Measurements from ENCODE around the gene PHACTR3.
"Not testable (repeated sequence)": the region's sequence is repeated elsewhere in the genome, so short reads cannot be mapped to it uniquely, and the experiment has no call there.

Gene PHACTR3

DNA sequence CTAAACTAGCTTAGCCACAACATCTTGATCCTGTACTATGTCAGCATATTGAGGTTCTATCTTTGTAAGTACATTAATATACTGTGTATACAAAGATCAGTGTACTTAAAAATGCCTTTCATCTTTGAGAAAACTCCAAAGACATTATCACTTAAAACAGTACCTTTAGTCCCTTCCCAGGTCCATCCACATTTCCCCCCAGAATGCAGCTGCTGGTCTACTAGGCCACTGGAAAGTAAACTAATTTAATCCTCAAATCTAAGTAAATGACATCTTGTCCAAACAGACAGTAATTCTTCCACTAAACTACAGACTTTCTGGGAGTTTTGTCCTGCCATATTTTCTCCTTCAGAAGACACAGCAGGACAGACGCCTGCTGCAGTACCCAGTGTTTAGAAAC is 260.4 kb downstream of the PHACTR3 start:
- no peak for DNase-seq (ENCODE audit: low read depth)

DNA sequence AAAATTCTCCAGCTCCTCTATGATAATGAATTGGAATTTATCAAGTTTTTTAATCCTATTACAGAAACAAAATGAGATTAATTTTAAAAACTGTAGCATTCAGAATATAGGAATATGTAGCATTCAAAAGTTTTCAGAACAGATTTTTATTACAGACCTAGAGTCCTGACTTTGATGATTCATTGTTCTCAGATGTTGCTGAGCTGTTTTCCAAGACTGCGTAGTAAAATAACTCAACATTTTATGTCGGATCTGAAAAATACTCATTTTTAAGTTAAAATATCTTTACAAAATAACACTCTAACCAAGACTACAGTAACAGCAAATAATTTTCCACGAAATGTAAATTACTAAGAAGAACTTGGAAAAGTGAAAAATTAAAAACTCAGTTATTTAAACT is 262.0 kb downstream of the PHACTR3 start:
- DNase-seq (ENCODE audit: low read depth): no peak

DNA sequence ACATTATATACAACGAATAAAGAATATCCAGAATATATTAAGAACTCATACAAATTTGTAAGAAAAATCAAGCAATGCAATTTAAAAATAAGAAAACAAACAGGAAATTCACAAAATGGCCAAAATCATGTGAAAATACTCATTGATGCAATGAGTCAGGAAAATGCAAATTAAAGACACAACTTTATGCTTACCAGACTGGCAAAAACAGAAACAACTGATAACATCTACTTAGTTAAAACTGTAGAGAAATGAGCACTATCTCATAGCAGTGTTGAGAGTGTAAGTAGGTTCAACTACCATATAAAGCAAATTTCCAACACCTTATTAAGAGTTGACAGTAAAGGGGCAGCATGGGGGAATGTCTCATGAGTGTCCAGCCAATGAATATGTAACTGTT is 266.8 kb downstream of the PHACTR3 start:
- DNase-seq (ENCODE audit: low read depth): no peak

DNA sequence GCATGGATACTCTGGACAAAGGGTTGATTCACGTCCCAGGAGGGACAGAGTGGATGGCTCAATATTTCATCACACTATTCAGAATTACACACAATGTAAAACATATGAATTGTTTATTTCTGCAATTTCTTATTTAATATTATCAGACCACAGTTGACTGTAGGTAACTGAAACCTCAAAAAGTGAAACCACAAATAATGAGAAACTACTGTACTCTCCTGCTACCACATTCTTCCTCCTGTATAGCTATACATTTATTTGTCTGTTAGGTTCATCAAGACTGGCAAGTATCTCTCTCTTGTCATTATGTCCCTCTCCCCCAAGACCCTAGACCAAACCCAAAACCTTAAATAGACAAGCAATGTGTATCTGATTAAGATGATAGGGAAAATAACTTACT is 269.1 kb downstream of the PHACTR3 start:
- no peak for DNase-seq (ENCODE audit: low read depth)

DNA sequence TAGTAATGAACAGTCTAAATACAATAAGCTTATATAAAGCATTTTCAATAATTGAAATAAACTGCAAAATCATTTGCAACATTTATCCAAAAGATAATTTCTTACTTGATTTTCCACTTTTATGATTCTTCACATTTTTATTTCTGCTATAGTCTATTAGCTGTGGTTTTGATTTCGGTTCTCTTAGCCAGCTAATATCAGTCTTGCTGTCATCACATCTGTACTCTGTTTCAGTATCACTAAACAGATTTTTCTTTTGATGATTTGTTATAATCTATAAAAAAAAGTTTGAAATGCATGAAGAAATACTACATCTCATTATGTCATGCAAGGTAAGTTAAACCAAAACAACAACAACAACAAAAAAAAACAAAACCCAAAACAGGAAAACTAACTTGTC is 275.9 kb downstream of the PHACTR3 start:
- DNase-seq (ENCODE audit: low read depth): no peak

DNA sequence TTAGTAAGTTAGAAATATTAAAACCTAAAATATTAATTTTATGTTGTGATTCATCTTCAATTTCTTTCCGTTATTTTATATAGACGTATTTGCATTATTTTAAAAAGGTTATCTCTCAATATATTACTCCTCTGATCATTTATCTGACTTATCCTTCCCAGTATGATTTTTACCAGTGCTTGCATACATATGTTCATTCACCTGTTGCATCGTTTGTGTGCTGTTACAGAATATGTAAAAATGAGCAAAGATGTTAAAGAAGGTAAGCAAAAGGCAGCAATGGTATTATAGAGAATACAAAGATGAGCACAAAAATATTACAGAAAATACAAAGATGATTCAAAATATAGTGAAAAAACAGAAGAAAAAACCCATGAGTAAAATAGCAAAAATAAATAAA is 280.2 kb downstream of the PHACTR3 start:
- DNase-seq (ENCODE audit: low read depth): no peak

DNA sequence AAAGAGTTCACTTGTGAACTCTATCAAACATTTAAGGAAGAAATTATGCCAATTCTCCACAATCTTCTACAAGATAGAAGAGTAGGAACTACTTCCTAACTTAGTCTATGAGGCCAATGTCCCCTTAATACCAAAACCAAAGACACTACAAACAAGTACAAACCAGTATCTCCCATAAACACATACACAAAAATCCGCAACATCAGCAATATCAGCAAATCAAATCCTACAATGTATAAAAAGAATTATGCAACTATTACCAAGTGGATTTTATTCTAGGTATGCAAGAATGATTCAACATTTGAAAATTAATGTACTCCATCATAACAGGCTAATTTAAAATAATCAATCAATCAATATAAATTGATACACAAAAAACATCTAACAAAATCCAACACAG is 283.7 kb downstream of the PHACTR3 start:
- no peak for DNase-seq (ENCODE audit: low read depth)

DNA sequence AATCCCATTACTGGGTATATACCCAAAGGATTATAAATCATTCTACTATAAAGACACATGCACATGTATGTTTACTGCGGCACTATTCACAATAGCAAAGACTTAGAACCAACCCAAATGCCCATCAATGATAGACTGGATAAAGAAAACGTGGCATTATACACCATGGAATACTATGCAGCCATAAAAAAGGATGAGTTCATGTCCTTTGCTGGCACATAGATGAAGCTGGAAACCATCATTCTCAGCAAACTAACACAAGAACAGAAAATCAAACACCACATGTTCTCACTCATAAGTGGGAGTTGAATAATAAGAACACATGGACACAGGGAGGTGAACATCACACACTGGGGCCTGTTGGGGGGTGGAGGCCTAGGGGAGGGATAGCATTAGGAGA is 285.7 kb downstream of the PHACTR3 start:
- not testable (repeated sequence) for DNase-seq (ENCODE audit: low read depth)

DNA sequence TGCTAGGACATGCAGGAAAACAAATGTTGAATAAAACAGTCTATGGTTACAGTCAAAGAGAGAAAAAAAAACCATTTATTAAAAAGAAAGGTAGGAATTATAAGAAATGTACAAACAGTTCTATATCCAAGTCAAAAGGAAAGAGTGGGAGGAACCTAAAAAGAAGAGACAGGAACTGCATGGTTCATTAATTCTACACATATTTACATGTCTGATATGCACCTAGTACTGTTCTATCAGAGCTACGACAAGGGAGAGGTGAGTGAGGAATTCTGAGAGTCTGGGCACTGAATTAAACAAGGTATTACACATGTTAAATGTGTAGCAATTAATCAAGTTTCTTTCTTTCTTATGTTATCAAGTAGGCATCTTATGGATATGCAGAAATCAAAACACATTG is 287.2 kb downstream of the PHACTR3 start:
- DNase-seq (ENCODE audit: low read depth): no peak

DNA sequence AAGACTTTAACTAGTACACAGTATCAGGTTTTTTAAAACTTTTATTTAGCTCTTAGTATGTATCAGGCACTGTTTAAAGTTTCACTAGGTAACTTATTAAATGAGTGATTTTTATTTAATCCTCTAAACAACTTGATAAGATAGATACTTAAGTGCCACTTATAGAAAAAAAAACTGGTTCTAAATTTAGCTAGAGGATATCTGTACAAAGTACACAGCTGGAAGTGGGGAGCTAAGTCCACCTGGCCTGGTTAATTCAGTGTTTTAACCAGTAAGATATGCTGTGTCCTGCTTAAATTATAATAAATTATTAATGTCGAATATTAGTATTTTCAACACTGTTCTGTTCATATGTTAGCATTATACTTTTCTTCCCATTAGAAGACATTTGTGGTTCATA is 291.6 kb downstream of the PHACTR3 start:
- DNase-seq (ENCODE audit: low read depth): no peak

Measured in stimulated activated CD8-positive, alpha-beta memory T cell treated with anti-CD3 and anti-CD28 coated beads, Interleukin-15, amount 100 ng/mL, for 1 hour (primary cell).